Measurements from ENCODE around the gene MIDN. TPM values are rescaled to one million over a fixed set of nuclear protein-coding genes. Genes with fewer than 3 reads are reported as not detected.
A peak's percentile ranks its signal among the peaks of the same experiment; 100 is the strongest.

MIDN gene
- total RNA-seq, 2 donors from 2014 or later, result 36.3 to 43.5 TPM

- 13 to 24% methylated on average over 8 to 17 of the region's 17 CpGs for WGBS, 2 donors
- peak; percentile 66 to 79 (median 72) for DNase-seq
- TF ChIP-seq CTCF (IDR thresholded peaks at IDR 0.05) (no peak), POLR2A (IDR thresholded peaks at IDR 0.05) (peak; percentile 19 to 69 (median 68))
- Histone ChIP-seq H3K4me3 (no peak overlapping the region), H3K36me3 (replicated peaks in 1 of 2; ENCODE audit: insufficient read depth in 1 of 2, low read depth in 2 of 2) (peaks cover 24 to 29% of the 10 kb centered on the region in 2 donors), H3K9me3 (no peaks in the 10 kb centered on the region), H3K27me3 (no peaks in the 10 kb centered on the region), H3K4me1 (peaks cover 89% of the 10 kb centered on the region), H3K27ac (peak overlapping the region; percentile 89 to 100 (median 98))
- peak; percentile 2 for ATAC-seq
- intact Hi-C loops (cut with DNase I), result no loop called here
Observed at GRCh38 chr19:1259206-1259875, 11.0 kb downstream of the MIDN start.

- H3K4me3 ChIP-seq, result no peak overlapping the region
- H3K36me3 ChIP-seq (replicated peaks in 1 of 2; ENCODE audit: insufficient read depth in 1 of 2, low read depth in 2 of 2), result peaks cover 16 to 23% of the 10 kb centered on the region in 2 donors
- WGBS, 2 donors, result 17 to 54% methylated on average over 8 to 20 of the region's 33 CpGs
- no peaks in the 10 kb centered on the region for H3K27me3 ChIP-seq
- TF ChIP-seq CTCF (IDR thresholded peaks at IDR 0.05) (no peak), POLR2A (IDR thresholded peaks at IDR 0.05) (no peak)
- H3K27ac ChIP-seq, result peak overlapping the region; percentile 89 to 100 (median 98)
- ATAC-seq, result no peak
- intact Hi-C loops (cut with DNase I), result no loop called here
- no peaks in the 10 kb centered on the region for H3K9me3 ChIP-seq
- DNase-seq, result peak in 2 of 4 donors; percentile 23 to 33
- H3K4me1 ChIP-seq, result peaks cover 87% of the 10 kb centered on the region
Observed at GRCh38 chr19:1259876-1260748, 11.7 kb downstream of the MIDN start.

- peaks cover 8 to 15% of the 10 kb centered on the region in 2 donors for H3K36me3 ChIP-seq (replicated peaks in 1 of 2; ENCODE audit: insufficient read depth in 1 of 2, low read depth in 2 of 2)
- TF ChIP-seq POLR2A (IDR thresholded peaks at IDR 0.05), result peak in 2 of 3 donors; percentile 42 to 54
- peak in 1 of 7 experiments; percentile 15 for TF ChIP-seq CTCF (IDR thresholded peaks at IDR 0.05)
- WGBS, 2 donors, result 1 to 2% methylated on average over 12 to 69 of the region's 83 CpGs
- peaks cover 86% of the 10 kb centered on the region for H3K4me1 ChIP-seq
- H3K27ac ChIP-seq, result peak overlapping the region; percentile 98 to 100 (median 98)
- H3K9me3 ChIP-seq, result no peaks in the 10 kb centered on the region
- peak overlapping the region in 1 of 2 donors; percentile 35 for H3K4me3 ChIP-seq
- intact Hi-C loops (cut with DNase I), result no loop called here
- ATAC-seq (peak; percentile 74), DNase-seq (peak; percentile 97 to 98 (median 97))
- H3K27me3 ChIP-seq, result no peaks in the 10 kb centered on the region
Observed at GRCh38 chr19:1260749-1261537, 12.6 kb downstream of the MIDN start.

- Histone ChIP-seq H3K4me3 (peak overlapping the region in 1 of 2 donors; percentile 35), H3K27me3 (no peaks in the 10 kb centered on the region), H3K27ac (peak overlapping the region; percentile 98 to 100 (median 98)), H3K4me1 (peaks cover 88% of the 10 kb centered on the region), H3K9me3 (no peaks in the 10 kb centered on the region), H3K36me3 (replicated peaks in 1 of 2; ENCODE audit: insufficient read depth in 1 of 2, low read depth in 2 of 2) (peaks cover 7 to 11% of the 10 kb centered on the region in 2 donors)
- no peak for ATAC-seq
- intact Hi-C loops (cut with DNase I), result no loop called here
- WGBS, 2 donors, result 3 to 4% methylated on average over 14 of the region's 14 CpGs
- no peak for DNase-seq
- TF ChIP-seq CTCF (IDR thresholded peaks at IDR 0.05), result peak in 3 of 7 experiments; percentile 22 to 51 (median 32)
- TF ChIP-seq POLR2A (IDR thresholded peaks at IDR 0.05), result no peak
Observed at GRCh38 chr19:1261538-1261797, 13.1 kb downstream of the MIDN start.

Measured in body of pancreas (tissue), 4 donors.